ENCODE measurements around the gene MDM1. TPM values are rescaled to one million over a fixed set of nuclear protein-coding genes. Genes with fewer than 3 reads are reported as not detected.

The MDM1 gene
- total and polyA plus RNA-seq, 2 of the 13 experiments (the other 11 are each of a cell fraction or from before 2014, with no cell fraction given) = 4.6 to 15.2 TPM

DNA sequence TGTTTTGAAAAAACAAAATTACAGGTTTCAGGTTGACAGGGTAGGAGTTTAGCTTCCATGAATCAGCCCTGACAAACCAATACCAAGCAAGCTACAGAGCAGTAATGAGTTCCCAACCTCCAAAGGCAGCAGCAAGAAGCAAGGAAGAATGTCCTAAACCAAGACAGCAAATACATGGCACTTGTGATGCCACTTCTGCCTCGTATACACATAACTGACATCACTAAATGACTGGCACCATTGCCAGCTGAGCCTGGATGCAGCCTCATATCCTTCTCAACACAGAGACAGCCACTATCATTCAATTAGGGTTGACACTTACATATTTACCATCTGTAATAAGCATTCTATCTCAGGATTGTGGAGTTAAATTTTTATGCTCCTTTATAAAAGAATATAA, 35.0 kb upstream of the MDM1 start:
- Histone ChIP-seq H3K27ac (ENCODE audit: extremely low read length, insufficient read depth, low read length) (no peak overlapping the region), H4K20me1 (ENCODE audit: insufficient read depth, low read length) (no peaks in the 10 kb centered on the region), H3K9ac (ENCODE audit: insufficient read depth, low read depth, low read length) (no peak overlapping the region), H3K9me3 (ENCODE audit: low read length) (no peaks in the 10 kb centered on the region), H3K4me2 (ENCODE audit: low read depth, low read length) (no peak overlapping the region), H3K36me3 (replicated peaks in 1 of 2; ENCODE audit: control insufficient read depth in 1 of 2, insufficient read depth in 2 of 2, low read length in 2 of 2) (no peaks in the 10 kb centered on the region), H3K79me2 (ENCODE audit: insufficient read depth, low read length) (no peaks in the 10 kb centered on the region), H3K4me3 (replicated peaks in 1 of 3; ENCODE audit: insufficient read depth in 1 of 3, low read depth in 2 of 3, low read length in 3 of 3) (no peak overlapping the region), H3K27me3 (ENCODE audit: control insufficient read depth in 1 of 2, insufficient read depth in 2 of 2, low read length in 2 of 2) (no peaks in the 10 kb centered on the region; a peak in 1 of 5 replicates), H2AFZ (ENCODE audit: low read length) (no peak overlapping the region), H3K4me1 (ENCODE audit: insufficient read depth, low read length) (peaks cover 13% of the 10 kb centered on the region; the same call in 1 of the 2 replicates)
- ChIA-PET POLR2A (no interaction called here), CTCF (ENCODE audit: low intra/inter-chr PET ratio, low total read pairs) (no interaction called here)
- ATAC-seq = no peak
- no peak for FAIRE-seq
- no TSS peak for BruUV-seq (replicated peaks)
- WGBS (ENCODE audit: low lambda C conversion rate) = 29% methylated on average over 1 of the region's 1 CpG
- in situ Hi-C loops (cut with HindIII; ENCODE audit: extremely low pct_ligation_motif_present, low pct_unique_long_range_greater_than_20kb) = no loop called here
- intact Hi-C loops (cut with micrococcal nuclease; ENCODE audit: unreplicated experiment) = no loop called here
- TF ChIP-seq FOXK1 (CRISPR knock-in tag; IDR thresholded peaks at IDR 0.05; ENCODE audit: borderline replicate concordance, low read depth) = no peak
- TF ChIP-seq HDAC1 (CRISPR knock-in tag; IDR thresholded peaks at IDR 0.05) = no peak
- TF ChIP-seq ZNF879 (CRISPR knock-in tag; IDR thresholded peaks at IDR 0.05) = no peak
- TF ChIP-seq ZFY (CRISPR knock-in tag; IDR thresholded peaks at IDR 0.05) = no peak
- TF ChIP-seq ZNF34 (CRISPR knock-in tag; IDR thresholded peaks at IDR 0.05; ENCODE audit: borderline replicate concordance) = no peak
- no peak for TF ChIP-seq ZNF850 (CRISPR knock-in tag; conservative IDR thresholded peaks at IDR 0.05)
- TF ChIP-seq, protein P1, sequence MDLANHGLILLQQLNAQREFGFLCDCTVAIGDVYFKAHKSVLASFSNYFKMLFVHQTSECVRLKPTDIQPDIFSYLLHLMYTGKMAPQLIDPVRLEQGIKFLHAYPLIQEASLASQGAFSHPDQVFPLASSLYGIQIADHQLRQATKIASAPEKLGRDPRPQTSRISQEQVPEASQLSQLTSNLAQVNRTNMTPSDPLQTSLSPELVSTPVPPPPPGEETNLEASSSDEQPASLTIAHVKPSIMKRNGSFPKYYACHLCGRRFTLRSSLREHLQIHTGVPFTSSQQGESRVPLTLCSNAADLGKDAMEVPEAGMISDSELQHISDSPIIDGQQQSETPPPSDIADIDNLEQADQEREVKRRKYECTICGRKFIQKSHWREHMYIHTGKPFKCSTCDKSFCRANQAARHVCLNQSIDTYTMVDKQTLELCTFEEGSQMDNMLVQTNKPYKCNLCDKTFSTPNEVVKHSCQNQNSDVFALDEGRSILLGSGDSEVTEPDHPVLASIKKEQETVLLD (CRISPR knock-in tag; IDR thresholded peaks at IDR 0.05; ENCODE audit: low read depth) = no peak
- no peak for TF ChIP-seq EED (CRISPR knock-in tag; IDR thresholded peaks at IDR 0.05)
- no peak for DNase-seq (ENCODE audit: low spot score)
